GM13977 (cell line): ENCODE results near the gene TOR4A.
A peak's percentile ranks its signal among the peaks of the same experiment; 100 is the strongest.

ENCODE experiments used
- DNase-seq: peaks from one replicate; pipeline ENCODE4 v3.0.0; 2012; ENCODE audit warnings: low spot score
- CTCF ChIP-seq: IDR thresholded peaks from 2 replicates; pipeline ENCODE4 v1.5.1; 2012; ENCODE audit warnings: mild to moderate bottlenecking, control low read depth; ENCODE audit not compliant: insufficient read depth; ENCODE audit errors: extremely low read depth, missing control alignments
- in situ Hi-C: fragments of 300-500 bp; cut with MboI; formaldehyde crosslinking; loops from one replicate; pipeline ENCODE4 v1.12.0; 2022; ENCODE audit warnings: low sequenced_read_pairs, low pct_unique_long_range_greater_than_20kb, mixed read lengths, inconsistent platforms; ENCODE audit not compliant: unreplicated experiment

Gene TOR4A

GRCh38 chr9:137294091-137294680 is 16.7 kb downstream of the TOR4A start:
- DNase-seq = peak; percentile 71
- in situ Hi-C loops = loop anchor here (10.0 kb wide), 1 partner anchor 111 kb away; no protein-coding TSS in a partner anchor

GRCh38 chr9:137294681-137295237 is 17.2 kb downstream of the TOR4A start:
- peak; percentile 48 for TF ChIP-seq CTCF
- in situ Hi-C loops = loop anchor here (10.0 kb wide), 1 partner anchor 110 kb away; no protein-coding TSS in a partner anchor

More at GRCh38 chr9:137294091-137294680, 16.7 kb downstream of the TOR4A start:
- TF ChIP-seq CTCF = no peak

GRCh38 chr9:137295238-137295811 is 17.8 kb downstream of the TOR4A start:
- in situ Hi-C loops = loop anchor here (10.0 kb wide), 1 partner anchor 109 kb away; no protein-coding TSS in a partner anchor
- peak; percentile 98 for TF ChIP-seq CTCF
- peak; percentile 96 for DNase-seq

More at GRCh38 chr9:137294681-137295237, 17.2 kb downstream of the TOR4A start:
- peak; percentile 75 for DNase-seq

GRCh38 chr9:137295849-137296669 is 18.5 kb downstream of the TOR4A start:
- TF ChIP-seq CTCF = peak; percentile 1
- in situ Hi-C loops = loop anchor here (10.0 kb wide), 1 partner anchor 109 kb away; no protein-coding TSS in a partner anchor
- DNase-seq = peak; percentile 66

GRCh38 chr9:137296670-137297664 is 19.4 kb downstream of the TOR4A start:
- DNase-seq = no peak
- in situ Hi-C loops = loop anchor here (10.0 kb wide), 1 partner anchor 108 kb away; no protein-coding TSS in a partner anchor
- TF ChIP-seq CTCF = no peak
